Neural cell (in vitro differentiated cells): ENCODE measurements around the gene SNRNP27.

ENCODE experiments used
- CTCF ChIP-seq: fragments of 450-650 bp; IDR thresholded peaks from 2 replicates; pipeline ENCODE4 v1.5.1; 2014; ENCODE audit warnings: antibody characterized with exemption, mild to moderate bottlenecking, moderate library complexity; ENCODE audit not compliant: poor library complexity, severe bottlenecking
- POLR2AphosphoS5 ChIP-seq: IDR thresholded peaks from 2 replicates; pipeline ENCODE4 v1.6.1; 2012
- RAD21 ChIP-seq: fragments of 450-650 bp; conservative IDR thresholded peaks from 2 replicates; pipeline ENCODE4 v1.6.1; 2014; ENCODE audit warnings: antibody characterized with exemption, mild to moderate bottlenecking, moderate library complexity

GRCh38 chr2:69914950-69915945, 21.5 kb downstream of the SNRNP27 start, which contains the start of gene MXD1:
- TF ChIP-seq CTCF (no peak), RAD21 (peak; percentile 27), POLR2AphosphoS5 (peak; percentile 98)
